H1 (cell line): ENCODE results near the gene NPHP4. TPM values are rescaled to one million over a fixed set of nuclear protein-coding genes. Genes with fewer than 3 reads are reported as not detected.

Source experiments
- BCL11A ChIP-seq, 2 experiments: IDR thresholded peaks; one replicate each; pipeline ENCODE4 v1.6.1; 2011; ENCODE audit warnings: low read depth in 2 of 2, low read length in 2 of 2, mild to moderate bottlenecking in 2 of 2
- EGR1 ChIP-seq: IDR thresholded peaks from 2 replicates; pipeline ENCODE4 v1.6.1; 2011; ENCODE audit warnings: low read depth, low read length, borderline replicate concordance
- SAP30 ChIP-seq: fragments of 300-600 bp; sonication (generic); IDR thresholded peaks from 2 replicates; pipeline ENCODE4 v1.7.1; 2012; ENCODE audit warnings: low read length, moderate library complexity, mild to moderate bottlenecking, inconsistent platforms; ENCODE audit not compliant: insufficient read depth, insufficient replicate concordance
- polyA plus RNA-seq, 7 experiments: library from polyadenylated mRNA; depleted of rRNA in 3 of 7; stranded (reverse) in 5 of 7; unstranded in 2 of 7; fragments of >200 nt in 5 of 7; fragments of 200-250 nt in 2 of 7; gene quantifications; 1 replicate in 5 of 7; 2 replicates in 1 of 7; 4 replicates in 1 of 7; pipeline versions ENCODE4 v1.2.1 to v1.2.3, GENCODE V29; 2011 to 2013; ENCODE audit warnings: missing spikeins in 2 of 7, mixed read lengths in 2 of 7
- total RNA-seq: library from RNA; stranded (reverse); fragmentation: NEBNext Ultra II Directional; extraction: Animal tissue kit (Norgen Biotek cat#: 25700); gene quantifications from 2 replicates; pipeline ENCODE4 v1.2.1, GENCODE V29; 2021

NPHP4 gene
- total and polyA plus RNA-seq, 2 of the 8 experiments (the other 6 are each of a cell fraction or from before 2014, with no cell fraction given), result 5.8 to 14.0 TPM

DNA sequence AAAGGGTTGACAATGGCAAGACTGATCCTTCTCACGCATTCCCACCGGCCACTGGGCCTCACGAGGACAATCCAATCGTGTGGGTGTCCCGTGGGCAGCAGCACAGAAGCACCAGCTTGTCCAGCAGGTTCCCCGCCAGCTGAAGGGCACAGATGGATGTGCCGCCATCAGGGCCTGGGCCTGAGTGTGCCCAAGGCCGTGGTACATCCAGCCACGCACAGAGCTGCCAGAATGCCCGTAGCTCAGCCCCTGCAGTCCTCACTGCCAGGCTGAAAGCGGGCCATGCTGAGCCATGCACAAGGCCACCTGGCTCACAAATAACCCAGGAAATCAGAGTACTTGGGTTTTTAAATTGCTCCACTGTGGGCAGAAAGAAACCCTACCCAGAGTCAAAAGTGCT lies 7.0 kb downstream of the NPHP4 start (continued):
- TF ChIP-seq EGR1 (no peak), BCL11A (IDR thresholded peaks at IDR 0.05; ENCODE audit: low read depth in 2 of 2, low read length in 2 of 2) (no peak), SAP30 (no peak)
